OCI-LY1 (cell line): Measurements from ENCODE around the gene PAFAH1B1.

Experiments used
- EZH2 ChIP-seq: fragments of 200-600 bp; sonication (generic), shearing (Covaris generic); IDR thresholded peaks from 2 replicates; pipeline ENCODE4 v1.8.0; 2017; ENCODE audit warnings: borderline replicate concordance, mixed run types, mild to moderate bottlenecking, antibody characterized with exemption, low read length, moderate library complexity, mixed read lengths
- TF ChIP-seq, protein P1 (sequence below): fragments of 200-600 bp; sonication (generic), shearing (Covaris generic); IDR thresholded peaks from 2 replicates; pipeline ENCODE4 v1.5.1; 2017; ENCODE audit warnings: mild to moderate bottlenecking, antibody characterized with exemption, low read length, moderate library complexity, mixed read lengths

DNA sequence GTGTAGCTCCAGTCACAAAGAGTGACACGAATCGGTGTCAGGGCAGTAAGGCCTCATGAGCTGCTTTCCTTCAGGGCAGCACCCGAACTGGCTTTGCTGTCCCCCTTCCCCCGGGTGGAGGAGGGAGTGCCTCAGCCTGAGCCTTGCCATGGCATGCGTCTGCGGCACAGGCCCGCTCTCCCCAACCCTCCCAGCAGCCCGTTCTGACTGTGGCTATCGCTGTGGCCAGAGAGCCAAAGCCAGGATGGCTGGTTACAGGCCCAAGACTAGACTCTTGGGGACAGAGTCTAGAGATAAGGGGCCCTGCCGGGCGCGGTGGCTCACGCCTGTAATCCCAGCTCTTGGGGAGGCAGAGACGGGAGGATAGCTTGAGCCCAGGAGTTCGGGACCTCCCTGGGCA is 92.2 kb downstream of the PAFAH1B1 start:
- TF ChIP-seq, protein P1, sequence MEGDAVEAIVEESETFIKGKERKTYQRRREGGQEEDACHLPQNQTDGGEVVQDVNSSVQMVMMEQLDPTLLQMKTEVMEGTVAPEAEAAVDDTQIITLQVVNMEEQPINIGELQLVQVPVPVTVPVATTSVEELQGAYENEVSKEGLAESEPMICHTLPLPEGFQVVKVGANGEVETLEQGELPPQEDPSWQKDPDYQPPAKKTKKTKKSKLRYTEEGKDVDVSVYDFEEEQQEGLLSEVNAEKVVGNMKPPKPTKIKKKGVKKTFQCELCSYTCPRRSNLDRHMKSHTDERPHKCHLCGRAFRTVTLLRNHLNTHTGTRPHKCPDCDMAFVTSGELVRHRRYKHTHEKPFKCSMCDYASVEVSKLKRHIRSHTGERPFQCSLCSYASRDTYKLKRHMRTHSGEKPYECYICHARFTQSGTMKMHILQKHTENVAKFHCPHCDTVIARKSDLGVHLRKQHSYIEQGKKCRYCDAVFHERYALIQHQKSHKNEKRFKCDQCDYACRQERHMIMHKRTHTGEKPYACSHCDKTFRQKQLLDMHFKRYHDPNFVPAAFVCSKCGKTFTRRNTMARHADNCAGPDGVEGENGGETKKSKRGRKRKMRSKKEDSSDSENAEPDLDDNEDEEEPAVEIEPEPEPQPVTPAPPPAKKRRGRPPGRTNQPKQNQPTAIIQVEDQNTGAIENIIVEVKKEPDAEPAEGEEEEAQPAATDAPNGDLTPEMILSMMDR, result no peak
- no peak for TF ChIP-seq EZH2
